H1 (cell line): Measurements from ENCODE around the gene GFI1B. TPM values are rescaled to one million over a fixed set of nuclear protein-coding genes. Genes with fewer than 3 reads are reported as not detected.

Experiments used
- CTCF ChIA-PET: fragments of 300-600 bp; sonication (Branson Sonifier 250); formaldehyde crosslinking; loops from one replicate; lab custom pipeline; 2021; ENCODE audit not compliant: partially characterized antibody; lab: Charles Lee
- POLR2A ChIA-PET: fragments of 300-600 bp; sonication (Branson Sonifier 250); formaldehyde crosslinking; loops from one replicate; lab custom pipeline; 2021; ENCODE audit warnings: inconsistent platforms; ENCODE audit not compliant: partially characterized antibody; lab: Charles Lee
- DNase-seq, 2 experiments: peaks; one replicate each; pipeline versions ENCODE4 v3.0.0 to v3.0.0-alpha.2; 2010 to 2022; ENCODE audit warnings: low spot score in 2 of 2, low read depth in 1 of 2, mixed read lengths in 1 of 2
- FAIRE-seq: peaks from 2 replicates; lab custom pipeline; 2011; peaks lifted over from hg19 to GRCh38; lab: Jason Lieb, UNC
- H2AFZ ChIP-seq: 2 replicates; pipeline ENCODE4 v1.8.1; 2012; ENCODE audit warnings: low read length, inconsistent platforms
- H2AK5ac ChIP-seq: 2 replicates; pipeline ENCODE4 v1.6.1; 2013; ENCODE audit warnings: low read depth, low read length
- H2BK120ac ChIP-seq: replicated peaks from 2 replicates; pipeline ENCODE3; 2013; ENCODE audit warnings: low read depth, low read length, inconsistent platforms
- H2BK12ac ChIP-seq: 2 replicates; pipeline ENCODE4 v1.6.1; 2013; ENCODE audit warnings: low read depth, low read length
- H2BK15ac ChIP-seq: 2 replicates; pipeline ENCODE4 v1.6.1; 2013; ENCODE audit warnings: low read length
- H2BK20ac ChIP-seq: 2 replicates; pipeline ENCODE4 v1.6.1; 2013; ENCODE audit warnings: low read length
- H2BK5ac ChIP-seq: 2 replicates; pipeline ENCODE4 v1.6.1; 2013; ENCODE audit warnings: low read depth, low read length
- H3K14ac ChIP-seq: 2 replicates; pipeline ENCODE4 v1.6.1; 2013; ENCODE audit warnings: inconsistent platforms; ENCODE audit not compliant: insufficient read length
- H3K18ac ChIP-seq: 2 replicates; pipeline ENCODE4 v1.6.1; 2013; ENCODE audit warnings: low read length; ENCODE audit errors: extremely low read depth
- H3K23ac ChIP-seq: 2 replicates; pipeline ENCODE4 v1.6.1; 2013; ENCODE audit warnings: inconsistent platforms; ENCODE audit not compliant: insufficient read length
- H3K23me2 ChIP-seq: 2 replicates; pipeline ENCODE4 v1.6.1; 2013; ENCODE audit warnings: low read depth, low read length
- H3K27ac ChIP-seq: 2 replicates; pipeline ENCODE4 v1.6.1; 2011; ENCODE audit warnings: low read depth, low read length, inconsistent platforms
- H3K27me3 ChIP-seq, 4 experiments: replicated peaks in 1 of 4; 1 replicate in 1 of 4; 2 replicates in 3 of 4; pipeline versions ENCODE4 v1.6.1 to v1.8.1; 2011 to 2013; ENCODE audit warnings: low read length in 3 of 4, mild to moderate bottlenecking in 3 of 4, inconsistent platforms in 2 of 4, mixed read lengths in 2 of 4, moderate library complexity in 1 of 4; ENCODE audit not compliant: control insufficient read depth in 3 of 4, insufficient read depth in 3 of 4; ENCODE audit errors: extremely low read depth in 1 of 4
- H3K36me3 ChIP-seq, 4 experiments: 2 replicates each; pipeline versions ENCODE4 v1.6.1 to v1.8.1; 2011 to 2013; ENCODE audit warnings: mild to moderate bottlenecking in 4 of 4, low read length in 3 of 4, moderate library complexity in 2 of 4, control low read depth in 1 of 4, inconsistent platforms in 1 of 4; ENCODE audit not compliant: insufficient read depth in 4 of 4, control insufficient read depth in 2 of 4
- H3K4ac ChIP-seq: replicated peaks from 2 replicates; pipeline ENCODE3; 2013; ENCODE audit warnings: low read length, low read depth, mixed read lengths, inconsistent platforms; ENCODE audit not compliant: insufficient read length
- H3K4me1 ChIP-seq, 4 experiments: replicated peaks in 1 of 4; 1 replicate in 1 of 4; 2 replicates in 3 of 4; pipeline versions ENCODE4 v1.6.1 to v1.8.1; 2011 to 2013; ENCODE audit warnings: low read length in 3 of 4, inconsistent platforms in 2 of 4, mixed read lengths in 1 of 4; ENCODE audit not compliant: insufficient read depth in 4 of 4, control insufficient read depth in 3 of 4
- H3K4me2 ChIP-seq, 2 experiments: 2 replicates each; pipeline versions ENCODE4 v1.6.1 to v1.8.1; 2011 to 2013; ENCODE audit warnings: low read depth in 2 of 2, low read length in 2 of 2, control low read depth in 1 of 2, inconsistent platforms in 1 of 2, mild to moderate bottlenecking in 1 of 2; ENCODE audit not compliant: insufficient read depth in 1 of 2
- H3K4me3 ChIP-seq, 4 experiments: fragments of 200-600, 300-600 bp in 1 of 4; sonication (generic), shearing (Covaris generic), sonication (Bioruptor Twin) in 1 of 4; 2 replicates each; pipeline versions ENCODE4 v1.5.1 to v1.8.1; 2011 to 2016; ENCODE audit warnings: low read length in 4 of 4, low read depth in 3 of 4, control low read depth in 2 of 4, inconsistent platforms in 2 of 4, mild to moderate bottlenecking in 2 of 4, mixed read lengths in 1 of 4, moderate library complexity in 1 of 4; ENCODE audit not compliant: insufficient read depth in 2 of 4; ENCODE audit errors: extremely low read depth in 1 of 4
- H3K56ac ChIP-seq: replicated peaks from 2 replicates; pipeline ENCODE3; 2013; ENCODE audit warnings: low read depth, mild to moderate bottlenecking, mixed read lengths, low read length, inconsistent platforms; ENCODE audit not compliant: insufficient read length
- H3K79me1 ChIP-seq: 2 replicates; pipeline ENCODE4 v1.6.1; 2013; ENCODE audit warnings: low read depth, low read length, control low read depth
- H3K79me2 ChIP-seq, 2 experiments: 2 replicates each; pipeline versions ENCODE4 v1.6.1 to v1.8.1; 2012 to 2013; ENCODE audit warnings: low read length in 2 of 2, mild to moderate bottlenecking in 2 of 2, inconsistent platforms in 1 of 2; ENCODE audit not compliant: insufficient read depth in 2 of 2, control insufficient read depth in 1 of 2
- H3K9ac ChIP-seq, 4 experiments: replicated peaks in 1 of 4; 1 replicate in 1 of 4; 2 replicates in 3 of 4; pipeline versions ENCODE4 v1.6.1 to v1.8.1; 2011 to 2013; ENCODE audit warnings: low read depth in 3 of 4, low read length in 3 of 4, control low read depth in 2 of 4, mild to moderate bottlenecking in 2 of 4, moderate library complexity in 2 of 4, inconsistent platforms in 1 of 4; ENCODE audit errors: extremely low read depth in 1 of 4
- H3K9me3 ChIP-seq, 2 experiments: 2 replicates each; pipeline versions ENCODE4 v1.6.1 to v1.8.1; 2012 to 2013; ENCODE audit warnings: mild to moderate bottlenecking in 2 of 2, moderate library complexity in 2 of 2, control low read depth in 1 of 2, inconsistent platforms in 1 of 2, low read depth in 1 of 2, low read length in 1 of 2, mixed read lengths in 1 of 2; ENCODE audit not compliant: insufficient read depth in 2 of 2
- H4K20me1 ChIP-seq, 2 experiments: replicated peaks in 1 of 2; 2 replicates each; pipeline versions ENCODE3 to v1.8.1; 2011 to 2013; ENCODE audit warnings: inconsistent platforms in 2 of 2, low read length in 2 of 2, mild to moderate bottlenecking in 1 of 2; ENCODE audit not compliant: insufficient read depth in 2 of 2, control insufficient read depth in 1 of 2
- H4K5ac ChIP-seq: 2 replicates; pipeline ENCODE4 v1.6.1; 2013; ENCODE audit warnings: low read length, low read depth, mixed read lengths, inconsistent platforms; ENCODE audit not compliant: insufficient read length
- H4K8ac ChIP-seq: 2 replicates; pipeline ENCODE4 v1.8.0; 2013; ENCODE audit warnings: mild to moderate bottlenecking, moderate library complexity, low read length, inconsistent platforms; ENCODE audit not compliant: insufficient read depth; ENCODE audit errors: extremely low read depth
- H4K91ac ChIP-seq: replicated peaks from 2 replicates; pipeline ENCODE3; 2013; ENCODE audit warnings: low read length, mixed read lengths, inconsistent platforms; ENCODE audit not compliant: insufficient read length
- CREB1 ChIP-seq: IDR thresholded peaks from 2 replicates; pipeline ENCODE4 v1.6.1; 2012; ENCODE audit warnings: inconsistent platforms
- CTCF ChIP-seq, 3 experiments: IDR thresholded peaks; 1 replicate in 2 of 3; 2 replicates in 1 of 3; pipeline versions ENCODE4 v1.5.1 to v1.6.1; 2011; ENCODE audit warnings: low read length in 3 of 3, mild to moderate bottlenecking in 3 of 3, inconsistent platforms in 2 of 3, low read depth in 1 of 3, moderate library complexity in 1 of 3; ENCODE audit not compliant: insufficient read depth in 1 of 3; ENCODE audit errors: control extremely low read depth in 1 of 3
- E2F6 ChIP-seq: IDR thresholded peaks from 2 replicates; pipeline ENCODE4 v1.6.1; 2012; ENCODE audit warnings: inconsistent platforms
- EP300 ChIP-seq, 2 experiments: IDR thresholded peaks; 1 replicate in 1 of 2; 2 replicates in 1 of 2; pipeline ENCODE4 v1.6.1; 2011 to 2012; ENCODE audit warnings: low read depth in 2 of 2, low read length in 2 of 2, mild to moderate bottlenecking in 2 of 2, borderline replicate concordance in 1 of 2, inconsistent platforms in 1 of 2, moderate library complexity in 1 of 2
- KDM1A ChIP-seq: fragments of 200-600, 300-600 bp; sonication (generic); IDR thresholded peaks from 2 replicates; pipeline ENCODE4 v1.7.1; 2016; ENCODE audit warnings: mild to moderate bottlenecking, low read length, borderline replicate concordance
- NANOG ChIP-seq: IDR thresholded peaks from 2 replicates; pipeline ENCODE4 v1.6.1; 2011; ENCODE audit warnings: low read length, low read depth, mild to moderate bottlenecking, inconsistent platforms; ENCODE audit not compliant: insufficient read depth, poor library complexity, severe bottlenecking
- RAD21 ChIP-seq, 2 experiments: IDR thresholded peaks in 1 of 2; conservative IDR thresholded peaks in 1 of 2; 2 replicates each; pipeline ENCODE4 v1.6.1; 2011; ENCODE audit warnings: low read depth in 2 of 2, low read length in 2 of 2, improper control_type of control experiment in 1 of 2, inconsistent platforms in 1 of 2, mild to moderate bottlenecking in 1 of 2, moderate library complexity in 1 of 2
- TAF7 ChIP-seq: optimal IDR thresholded peaks from 2 replicates; pipeline ENCODE3; 2011; ENCODE audit warnings: low read depth, mild to moderate bottlenecking, inconsistent platforms, low read length, moderate library complexity, borderline replicate concordance
- ZNF274 ChIP-seq: IDR thresholded peaks from 2 replicates; pipeline ENCODE4 v1.7.0; 2012; ENCODE audit warnings: low read length, borderline replicate concordance; ENCODE audit errors: extremely low read depth
- WGBS, 2 experiments: shearing (Covaris generic) in 1 of 2; methylation state at CpG; one replicate each; pipeline versions ENCODE4 v1.1.6 to v1.1.7; 2013 to 2015; ENCODE audit warnings: low lambda C conversion rate in 2 of 2, mixed read lengths in 2 of 2, inconsistent platforms in 1 of 2, low coverage in 1 of 2, missing lambda C conversion rate in 1 of 2; ENCODE audit not compliant: insufficient replicate concordance in 2 of 2, insufficient coverage in 1 of 2, insufficient read length in 1 of 2; ENCODE audit errors: extremely low coverage in 1 of 2, missing lambda C conversion rate in 1 of 2; 5-methylcytosine and 5-hydroxymethylcytosine counted together
- polyA plus RNA-seq, 7 experiments: library from polyadenylated mRNA; depleted of rRNA in 3 of 7; stranded (reverse) in 5 of 7; unstranded in 2 of 7; fragments of >200 nt in 5 of 7; fragments of 200-250 nt in 2 of 7; gene quantifications; 1 replicate in 5 of 7; 2 replicates in 1 of 7; 4 replicates in 1 of 7; pipeline versions ENCODE4 v1.2.1 to v1.2.3, GENCODE V29; 2011 to 2013; ENCODE audit warnings: missing spikeins in 2 of 7, mixed read lengths in 2 of 7
- total RNA-seq: library from RNA; stranded (reverse); fragmentation: NEBNext Ultra II Directional; extraction: Animal tissue kit (Norgen Biotek cat#: 25700); gene quantifications from 2 replicates; pipeline ENCODE4 v1.2.1, GENCODE V29; 2021

Gene GFI1B
- total and polyA plus RNA-seq, 2 of the 8 experiments (the other 6 are each of a cell fraction or from before 2014, with no cell fraction given): 0.09 to 0.11 TPM

DNA sequence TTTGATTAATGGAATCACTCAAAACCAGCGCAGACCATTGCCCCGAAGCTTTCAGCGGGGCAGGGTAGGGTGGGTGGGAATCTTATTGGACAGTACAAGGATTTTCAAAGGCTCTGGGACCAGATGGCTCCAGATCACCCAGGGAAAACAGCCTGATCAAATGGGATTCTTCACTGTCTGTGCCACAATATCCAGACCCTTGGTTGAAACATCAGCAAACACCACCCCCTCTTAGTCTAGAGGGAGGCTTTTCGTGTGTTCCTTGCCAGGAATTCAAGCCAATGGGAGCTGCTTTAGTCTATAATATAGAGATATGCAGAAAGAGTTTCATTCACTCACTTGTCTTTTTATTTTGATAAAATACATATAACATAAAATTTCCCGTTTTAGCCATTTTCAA is 1.7 kb downstream of the GFI1B start:
- no peak overlapping the region for H3K56ac ChIP-seq
- H2AK5ac ChIP-seq: no peak overlapping the region
- H3K9me3 ChIP-seq: no peaks in the 10 kb centered on the region
- no peaks in the 10 kb centered on the region for H3K79me1 ChIP-seq
- H4K91ac ChIP-seq: no peak overlapping the region
- H3K79me2 ChIP-seq: no peaks in the 10 kb centered on the region
- no peak overlapping the region for H2BK12ac ChIP-seq
- no peak overlapping the region for H3K27ac ChIP-seq
- 86% methylated on average over 5 of the region's 5 CpGs; no CpG with 5 or more reads in 1 of the 2 experiments for WGBS, 2 experiments
- no peak overlapping the region for H3K4me3 ChIP-seq
- H3K4ac ChIP-seq: no peak overlapping the region
- H4K20me1 ChIP-seq: peaks cover 0 to 3% of the 10 kb centered on the region in 2 experiments
- no peak overlapping the region for H4K8ac ChIP-seq
- DNase-seq: no peak
- H2BK120ac ChIP-seq: no peak overlapping the region
- H3K4me2 ChIP-seq: no peak overlapping the region
- H3K4me1 ChIP-seq: peaks cover 0 to 10% (median 5%) of the 10 kb centered on the region in 4 experiments; a peak in 5 of 7 replicates
- H2BK15ac ChIP-seq: no peak overlapping the region
- CTCF ChIA-PET: interaction anchor here (0.5 to 3.0 kb wide), 6 partner anchors 8 to 694 kb away, joined by 3 to 20 read pairs (median 4); no protein-coding TSS in a partner anchor
- no peaks in the 10 kb centered on the region for H3K36me3 ChIP-seq
- H3K23me2 ChIP-seq: peaks cover 3% of the 10 kb centered on the region; the same call in 1 of the 2 replicates
- FAIRE-seq: no peak
- no peak overlapping the region for H3K23ac ChIP-seq
- no peak overlapping the region for H4K5ac ChIP-seq
- no peak overlapping the region for H2AFZ ChIP-seq
- H2BK20ac ChIP-seq: no peak overlapping the region
- H3K14ac ChIP-seq: no peak overlapping the region
- POLR2A ChIA-PET: interaction anchor here (1.3 kb wide), 1 partner anchor 22 kb away, joined by 3 read pairs; no protein-coding TSS in a partner anchor
- H2BK5ac ChIP-seq: no peak overlapping the region
- peaks cover 0 to 15% (median 11%) of the 10 kb centered on the region in 4 experiments; a peak in 6 of 7 replicates for H3K27me3 ChIP-seq
- H3K9ac ChIP-seq: no peak overlapping the region
- no peak overlapping the region for H3K18ac ChIP-seq
- TF ChIP-seq KDM1A: no peak
- TF ChIP-seq RAD21 (IDR thresholded peaks at IDR 0.05 in 1 of 2, conservative IDR thresholded peaks at IDR 0.05 in 1 of 2; ENCODE audit: low read depth in 2 of 2, low read length in 2 of 2): no peak
- no peak for TF ChIP-seq TAF7
- no peak for TF ChIP-seq CTCF (IDR thresholded peaks at IDR 0.05; ENCODE audit: control extremely low read depth in 1 of 3, insufficient read depth in 1 of 3, low read depth in 1 of 3, low read length in 3 of 3)
- no peak for TF ChIP-seq ZNF274
- no peak for TF ChIP-seq CREB1
- TF ChIP-seq EP300 (IDR thresholded peaks at IDR 0.05; ENCODE audit: borderline replicate concordance in 1 of 2, low read depth in 2 of 2, low read length in 2 of 2): no peak
- TF ChIP-seq E2F6: no peak
- no peak for TF ChIP-seq NANOG
